NT2/D1 (cell line): ENCODE measurements around the gene UBE2N.

Source experiments
- SUZ12 ChIP-seq: IDR thresholded peaks from 2 replicates; pipeline ENCODE4 v1.6.1; 2011; ENCODE audit not compliant: insufficient read length, insufficient read depth; ENCODE audit errors: extremely low read depth
- YY1 ChIP-seq: IDR thresholded peaks from 2 replicates; pipeline ENCODE4 v1.6.1; 2011; ENCODE audit not compliant: insufficient read length, insufficient read depth
- ZNF274 ChIP-seq: IDR thresholded peaks from 2 replicates; pipeline ENCODE4 v1.6.1; 2011; ENCODE audit warnings: mild to moderate bottlenecking, low read depth, low read length

GRCh38 chr12:93429448-93429847, 12.3 kb downstream of the UBE2N start:
- no peak for TF ChIP-seq SUZ12
- no peak for TF ChIP-seq YY1
- no peak for TF ChIP-seq ZNF274
